Right renal cortex interstitium (tissue), 3 donors: ENCODE measurements around the gene ZNF333. TPM values are rescaled to one million over a fixed set of nuclear protein-coding genes. Genes with fewer than 3 reads are reported as not detected.

Experiments
- polyA plus RNA-seq, 3 donors: library from polyadenylated mRNA; unstranded; fragments of 120-200 nt; gene quantifications; one replicate each; pipeline ENCODE4 v1.2.1, GENCODE V29; 2013; ENCODE audit not compliant: insufficient read length in 3 of 3

ZNF333 gene
- polyA plus RNA-seq, 3 donors, result 14.3 to 16.6 (median 16.1) TPM

Other genes starting within 250 kb of the ZNF333 start
- 1 to 10 TPM; 2.2 to 4.4 (median 3.7) TPM for gene PTGER1, start 214.7 kb upstream of the ZNF333 start, polyA plus RNA-seq
- gene GIPC1, start 193.9 kb upstream of the ZNF333 start, polyA plus RNA-seq, result 10 to 100 TPM; 52.6 to 67.1 (median 66.6) TPM
- gene DNAJB1, start 171.7 kb upstream of the ZNF333 start, polyA plus RNA-seq, result 100 to 1,000 TPM in 1 of 3 donors, 10 to 100 TPM in 2; 97.2 to 119 (median 99.3) TPM
- gene TECR, start 160.5 kb upstream of the ZNF333 start, polyA plus RNA-seq, result 100 to 1,000 TPM; 113 to 144 (median 132) TPM
- 10 to 100 TPM; 76.7 to 96.7 (median 88.4) TPM for gene NDUFB7, start 118.0 kb upstream of the ZNF333 start, polyA plus RNA-seq
- under 1 TPM; 0.06 to 0.17 (median 0.12) TPM for gene CLEC17A, start 107.0 kb upstream of the ZNF333 start, polyA plus RNA-seq
- under 1 TPM in 2 of 3 donors, not detected in 1; 0.11 to 0.20 TPM for gene ADGRE3, start 15.2 kb upstream of the ZNF333 start, polyA plus RNA-seq
- under 1 TPM; 0.32 to 0.40 (median 0.40) TPM for gene ADGRE2, start 88.5 kb downstream of the ZNF333 start, polyA plus RNA-seq
- gene OR7A5, start 145.1 kb downstream of the ZNF333 start, polyA plus RNA-seq, result under 1 TPM in 2 of 3 donors, not detected in 1; 0.03 TPM
- gene OR7C1, start 145.1 kb downstream of the ZNF333 start, polyA plus RNA-seq, result under 1 TPM; 0.08 to 0.17 (median 0.10) TPM
- gene OR7A10, start 158.9 kb downstream of the ZNF333 start, polyA plus RNA-seq, result not detected
- not detected for gene OR7A17, start 196.1 kb downstream of the ZNF333 start, polyA plus RNA-seq